H1 (cell line): ENCODE measurements around the gene ENPP3. TPM values are rescaled to one million over a fixed set of nuclear protein-coding genes. Genes with fewer than 3 reads are reported as not detected.

Source experiments
- CTCF ChIA-PET: fragments of 300-600 bp; sonication (Branson Sonifier 250); formaldehyde crosslinking; loops from one replicate; lab custom pipeline; 2021; ENCODE audit not compliant: partially characterized antibody; lab: Charles Lee
- POLR2A ChIA-PET: fragments of 300-600 bp; sonication (Branson Sonifier 250); formaldehyde crosslinking; loops from one replicate; lab custom pipeline; 2021; ENCODE audit warnings: inconsistent platforms; ENCODE audit not compliant: partially characterized antibody; lab: Charles Lee
- DNase-seq, 2 experiments: peaks; one replicate each; pipeline versions ENCODE4 v3.0.0 to v3.0.0-alpha.2; 2010 to 2022; ENCODE audit warnings: low spot score in 2 of 2, low read depth in 1 of 2, mixed read lengths in 1 of 2
- FAIRE-seq: peaks from 2 replicates; lab custom pipeline; 2011; peaks lifted over from hg19 to GRCh38; lab: Jason Lieb, UNC
- H2AFZ ChIP-seq: 2 replicates; pipeline ENCODE4 v1.8.1; 2012; ENCODE audit warnings: low read length, inconsistent platforms
- H2AK5ac ChIP-seq: 2 replicates; pipeline ENCODE4 v1.6.1; 2013; ENCODE audit warnings: low read depth, low read length
- H2BK120ac ChIP-seq: replicated peaks from 2 replicates; pipeline ENCODE3; 2013; ENCODE audit warnings: low read depth, low read length, inconsistent platforms
- H2BK12ac ChIP-seq: 2 replicates; pipeline ENCODE4 v1.6.1; 2013; ENCODE audit warnings: low read depth, low read length
- H2BK15ac ChIP-seq: 2 replicates; pipeline ENCODE4 v1.6.1; 2013; ENCODE audit warnings: low read length
- H2BK20ac ChIP-seq: 2 replicates; pipeline ENCODE4 v1.6.1; 2013; ENCODE audit warnings: low read length
- H2BK5ac ChIP-seq: 2 replicates; pipeline ENCODE4 v1.6.1; 2013; ENCODE audit warnings: low read depth, low read length
- H3K14ac ChIP-seq: 2 replicates; pipeline ENCODE4 v1.6.1; 2013; ENCODE audit warnings: inconsistent platforms; ENCODE audit not compliant: insufficient read length
- H3K18ac ChIP-seq: 2 replicates; pipeline ENCODE4 v1.6.1; 2013; ENCODE audit warnings: low read length; ENCODE audit errors: extremely low read depth
- H3K23ac ChIP-seq: 2 replicates; pipeline ENCODE4 v1.6.1; 2013; ENCODE audit warnings: inconsistent platforms; ENCODE audit not compliant: insufficient read length
- H3K23me2 ChIP-seq: 2 replicates; pipeline ENCODE4 v1.6.1; 2013; ENCODE audit warnings: low read depth, low read length
- H3K27ac ChIP-seq: 2 replicates; pipeline ENCODE4 v1.6.1; 2011; ENCODE audit warnings: low read depth, low read length, inconsistent platforms
- H3K27me3 ChIP-seq, 4 experiments: replicated peaks in 1 of 4; 1 replicate in 1 of 4; 2 replicates in 3 of 4; pipeline versions ENCODE4 v1.6.1 to v1.8.1; 2011 to 2013; ENCODE audit warnings: low read length in 3 of 4, mild to moderate bottlenecking in 3 of 4, inconsistent platforms in 2 of 4, mixed read lengths in 2 of 4, moderate library complexity in 1 of 4; ENCODE audit not compliant: control insufficient read depth in 3 of 4, insufficient read depth in 3 of 4; ENCODE audit errors: extremely low read depth in 1 of 4
- H3K36me3 ChIP-seq, 4 experiments: 2 replicates each; pipeline versions ENCODE4 v1.6.1 to v1.8.1; 2011 to 2013; ENCODE audit warnings: mild to moderate bottlenecking in 4 of 4, low read length in 3 of 4, moderate library complexity in 2 of 4, control low read depth in 1 of 4, inconsistent platforms in 1 of 4; ENCODE audit not compliant: insufficient read depth in 4 of 4, control insufficient read depth in 2 of 4
- H3K4ac ChIP-seq: replicated peaks from 2 replicates; pipeline ENCODE3; 2013; ENCODE audit warnings: low read length, low read depth, mixed read lengths, inconsistent platforms; ENCODE audit not compliant: insufficient read length
- H3K4me1 ChIP-seq, 4 experiments: replicated peaks in 1 of 4; 1 replicate in 1 of 4; 2 replicates in 3 of 4; pipeline versions ENCODE4 v1.6.1 to v1.8.1; 2011 to 2013; ENCODE audit warnings: low read length in 3 of 4, inconsistent platforms in 2 of 4, mixed read lengths in 1 of 4; ENCODE audit not compliant: insufficient read depth in 4 of 4, control insufficient read depth in 3 of 4
- H3K4me2 ChIP-seq, 2 experiments: 2 replicates each; pipeline versions ENCODE4 v1.6.1 to v1.8.1; 2011 to 2013; ENCODE audit warnings: low read depth in 2 of 2, low read length in 2 of 2, control low read depth in 1 of 2, inconsistent platforms in 1 of 2, mild to moderate bottlenecking in 1 of 2; ENCODE audit not compliant: insufficient read depth in 1 of 2
- H3K4me3 ChIP-seq, 4 experiments: fragments of 200-600, 300-600 bp in 1 of 4; sonication (generic), shearing (Covaris generic), sonication (Bioruptor Twin) in 1 of 4; 2 replicates each; pipeline versions ENCODE4 v1.5.1 to v1.8.1; 2011 to 2016; ENCODE audit warnings: low read length in 4 of 4, low read depth in 3 of 4, control low read depth in 2 of 4, inconsistent platforms in 2 of 4, mild to moderate bottlenecking in 2 of 4, mixed read lengths in 1 of 4, moderate library complexity in 1 of 4; ENCODE audit not compliant: insufficient read depth in 2 of 4; ENCODE audit errors: extremely low read depth in 1 of 4
- H3K56ac ChIP-seq: replicated peaks from 2 replicates; pipeline ENCODE3; 2013; ENCODE audit warnings: low read depth, mild to moderate bottlenecking, mixed read lengths, low read length, inconsistent platforms; ENCODE audit not compliant: insufficient read length
- H3K79me1 ChIP-seq: 2 replicates; pipeline ENCODE4 v1.6.1; 2013; ENCODE audit warnings: low read depth, low read length, control low read depth
- H3K79me2 ChIP-seq, 2 experiments: 2 replicates each; pipeline versions ENCODE4 v1.6.1 to v1.8.1; 2012 to 2013; ENCODE audit warnings: low read length in 2 of 2, mild to moderate bottlenecking in 2 of 2, inconsistent platforms in 1 of 2; ENCODE audit not compliant: insufficient read depth in 2 of 2, control insufficient read depth in 1 of 2
- H3K9ac ChIP-seq, 4 experiments: replicated peaks in 1 of 4; 1 replicate in 1 of 4; 2 replicates in 3 of 4; pipeline versions ENCODE4 v1.6.1 to v1.8.1; 2011 to 2013; ENCODE audit warnings: low read depth in 3 of 4, low read length in 3 of 4, control low read depth in 2 of 4, mild to moderate bottlenecking in 2 of 4, moderate library complexity in 2 of 4, inconsistent platforms in 1 of 4; ENCODE audit errors: extremely low read depth in 1 of 4
- H3K9me3 ChIP-seq, 2 experiments: 2 replicates each; pipeline versions ENCODE4 v1.6.1 to v1.8.1; 2012 to 2013; ENCODE audit warnings: mild to moderate bottlenecking in 2 of 2, moderate library complexity in 2 of 2, control low read depth in 1 of 2, inconsistent platforms in 1 of 2, low read depth in 1 of 2, low read length in 1 of 2, mixed read lengths in 1 of 2; ENCODE audit not compliant: insufficient read depth in 2 of 2
- H4K20me1 ChIP-seq, 2 experiments: replicated peaks in 1 of 2; 2 replicates each; pipeline versions ENCODE3 to v1.8.1; 2011 to 2013; ENCODE audit warnings: inconsistent platforms in 2 of 2, low read length in 2 of 2, mild to moderate bottlenecking in 1 of 2; ENCODE audit not compliant: insufficient read depth in 2 of 2, control insufficient read depth in 1 of 2
- H4K5ac ChIP-seq: 2 replicates; pipeline ENCODE4 v1.6.1; 2013; ENCODE audit warnings: low read length, low read depth, mixed read lengths, inconsistent platforms; ENCODE audit not compliant: insufficient read length
- H4K8ac ChIP-seq: 2 replicates; pipeline ENCODE4 v1.8.0; 2013; ENCODE audit warnings: mild to moderate bottlenecking, moderate library complexity, low read length, inconsistent platforms; ENCODE audit not compliant: insufficient read depth; ENCODE audit errors: extremely low read depth
- H4K91ac ChIP-seq: replicated peaks from 2 replicates; pipeline ENCODE3; 2013; ENCODE audit warnings: low read length, mixed read lengths, inconsistent platforms; ENCODE audit not compliant: insufficient read length
- ASH2L ChIP-seq: fragments of 200-600, 300-600 bp; sonication (generic); IDR thresholded peaks from one replicate; pipeline ENCODE4 v1.7.1; 2017; ENCODE audit warnings: low read length
- ATF2 ChIP-seq: IDR thresholded peaks from 2 replicates; pipeline ENCODE4 v1.6.1; 2012; ENCODE audit warnings: low read length, inconsistent platforms
- BACH1 ChIP-seq: IDR thresholded peaks from 2 replicates; pipeline ENCODE4 v1.6.1; 2012; ENCODE audit warnings: low read length, improper control_type of control experiment
- CBX5 ChIP-seq: fragments of 300-800, 300-1000 bp; sonication (generic); IDR thresholded peaks from 2 replicates; pipeline ENCODE4 v1.7.1; 2016; ENCODE audit warnings: antibody characterized with exemption, low read length, low read depth
- CBX8 ChIP-seq: fragments of 300-800, 300-1000 bp; sonication (generic); IDR thresholded peaks from 2 replicates; pipeline ENCODE4 v1.7.1; 2016; ENCODE audit warnings: low read depth, low read length, borderline replicate concordance
- GTF2F1 ChIP-seq: IDR thresholded peaks from 2 replicates; pipeline ENCODE4 v1.6.1; 2012; ENCODE audit warnings: low read depth, low read length, improper control_type of control experiment, borderline replicate concordance
- POLR2AphosphoS5 ChIP-seq: IDR thresholded peaks from 2 replicates; pipeline ENCODE4 v1.6.1; 2011; ENCODE audit warnings: low read depth, low read length
- POU5F1 ChIP-seq: IDR thresholded peaks from 2 replicates; pipeline ENCODE4 v1.6.1; 2011; ENCODE audit warnings: low read depth, mild to moderate bottlenecking, low read length, moderate library complexity
- RBBP5 ChIP-seq: IDR thresholded peaks from 2 replicates; pipeline ENCODE4 v1.7.1; 2012; ENCODE audit warnings: low read depth, mild to moderate bottlenecking, inconsistent platforms, low read length, moderate library complexity, borderline replicate concordance
- SP4 ChIP-seq: IDR thresholded peaks from 2 replicates; pipeline ENCODE4 v1.6.1; 2012; ENCODE audit warnings: low read length, inconsistent platforms
- SRF ChIP-seq: IDR thresholded peaks from 2 replicates; pipeline ENCODE4 v1.6.1; 2011; ENCODE audit warnings: mild to moderate bottlenecking, low read depth, low read length, moderate library complexity
- TAF1 ChIP-seq: IDR thresholded peaks from 2 replicates; pipeline ENCODE4 v1.6.1; 2011; ENCODE audit warnings: mild to moderate bottlenecking, low read depth, low read length
- TAF7 ChIP-seq: optimal IDR thresholded peaks from 2 replicates; pipeline ENCODE3; 2011; ENCODE audit warnings: low read depth, mild to moderate bottlenecking, inconsistent platforms, low read length, moderate library complexity, borderline replicate concordance
- TEAD4 ChIP-seq: IDR thresholded peaks from 2 replicates; pipeline ENCODE4 v1.6.1; 2012; ENCODE audit warnings: low read depth, low read length, inconsistent platforms, mixed read lengths
- WGBS, 2 experiments: shearing (Covaris generic) in 1 of 2; methylation state at CpG; one replicate each; pipeline versions ENCODE4 v1.1.6 to v1.1.7; 2013 to 2015; ENCODE audit warnings: low lambda C conversion rate in 2 of 2, mixed read lengths in 2 of 2, inconsistent platforms in 1 of 2, low coverage in 1 of 2, missing lambda C conversion rate in 1 of 2; ENCODE audit not compliant: insufficient replicate concordance in 2 of 2, insufficient coverage in 1 of 2, insufficient read length in 1 of 2; ENCODE audit errors: extremely low coverage in 1 of 2, missing lambda C conversion rate in 1 of 2; 5-methylcytosine and 5-hydroxymethylcytosine counted together
- polyA plus RNA-seq, 7 experiments: library from polyadenylated mRNA; depleted of rRNA in 3 of 7; stranded (reverse) in 5 of 7; unstranded in 2 of 7; fragments of >200 nt in 5 of 7; fragments of 200-250 nt in 2 of 7; gene quantifications; 1 replicate in 5 of 7; 2 replicates in 1 of 7; 4 replicates in 1 of 7; pipeline versions ENCODE4 v1.2.1 to v1.2.3, GENCODE V29; 2011 to 2013; ENCODE audit warnings: missing spikeins in 2 of 7, mixed read lengths in 2 of 7
- total RNA-seq: library from RNA; stranded (reverse); fragmentation: NEBNext Ultra II Directional; extraction: Animal tissue kit (Norgen Biotek cat#: 25700); gene quantifications from 2 replicates; pipeline ENCODE4 v1.2.1, GENCODE V29; 2021

Gene ENPP3
- total and polyA plus RNA-seq, 2 of the 8 experiments (the other 6 are each of a cell fraction or from before 2014, with no cell fraction given) = 0.11 TPM; not detected in 1

- H2BK5ac ChIP-seq = no peak overlapping the region
- H2BK15ac ChIP-seq = no peak overlapping the region
- H2AK5ac ChIP-seq = no peak overlapping the region
- no peaks in the 10 kb centered on the region for H3K79me1 ChIP-seq
- peaks cover 0 to 3% (median 0%) of the 10 kb centered on the region in 4 experiments; a peak in 1 of 7 replicates for H3K4me1 ChIP-seq
- no peak overlapping the region for H4K8ac ChIP-seq
- H2BK120ac ChIP-seq = no peak overlapping the region
- H3K27ac ChIP-seq = no peak overlapping the region
- H3K23me2 ChIP-seq = no peaks in the 10 kb centered on the region
- no peak for DNase-seq
- no peak overlapping the region for H3K4ac ChIP-seq
- no peak overlapping the region for H2BK20ac ChIP-seq
- TF ChIP-seq CBX8 = no peak
- TF ChIP-seq POU5F1 = no peak
- no peak for TF ChIP-seq SRF
- no peak for TF ChIP-seq TAF7
- no peak for TF ChIP-seq CBX5
- TF ChIP-seq ASH2L = no peak
- TF ChIP-seq ATF2 = no peak
- TF ChIP-seq SP4 = no peak
- TF ChIP-seq TAF1 = no peak
- no peak for TF ChIP-seq RBBP5
- TF ChIP-seq BACH1 = no peak
- TF ChIP-seq GTF2F1 = no peak
- no peak for TF ChIP-seq POLR2AphosphoS5
- no peak for TF ChIP-seq TEAD4
- TF ChIP-seq, all 59 proteins: peak for 0
- H3K36me3 ChIP-seq = no peaks in the 10 kb centered on the region
- POLR2A ChIA-PET = interaction anchor here (0.7 kb wide), 1 partner anchor 16 kb away, joined by 3 read pairs; no protein-coding TSS in a partner anchor
- no peaks in the 10 kb centered on the region for H3K79me2 ChIP-seq
- no peak overlapping the region for H3K23ac ChIP-seq
- H4K20me1 ChIP-seq = no peaks in the 10 kb centered on the region
- no peak for FAIRE-seq
- CTCF ChIA-PET = interaction anchor here (1.0 to 1.9 kb wide), 3 partner anchors 13 to 131 kb away, joined by 3 to 6 read pairs (median 3); no protein-coding TSS in a partner anchor
- no peak overlapping the region for H3K4me3 ChIP-seq
- 89% methylated on average over 2 of the region's 2 CpGs; no CpG with 5 or more reads in 1 of the 2 experiments for WGBS, 2 experiments
- H4K5ac ChIP-seq = no peak overlapping the region
- no peak overlapping the region for H2AFZ ChIP-seq
- H3K14ac ChIP-seq = no peak overlapping the region
- no peak overlapping the region for H3K18ac ChIP-seq
- 0 out of 7 replicates have a peak, but pooled peaks cover 0 to 3% (median 0%) of the 10 kb centered on the region in 4 experiments for H3K27me3 ChIP-seq
- H4K91ac ChIP-seq = no peak overlapping the region
- no peak overlapping the region for H3K9ac ChIP-seq
- no peak overlapping the region for H2BK12ac ChIP-seq
- H3K4me2 ChIP-seq = no peak overlapping the region
- no peaks in the 10 kb centered on the region for H3K9me3 ChIP-seq
- H3K56ac ChIP-seq = no peak overlapping the region
Measured at GRCh38 chr6:131779304-131779703, 142.2 kb downstream of the ENPP3 start.
